ENCODE data around the gene TNFAIP8. TPM values are rescaled to one million over a fixed set of nuclear protein-coding genes. Genes with fewer than 3 reads are reported as not detected.

The TNFAIP8 gene
- total and polyA plus RNA-seq, 9 of the 15 experiments (the other 6 are each of a cell fraction or from before 2014, with no cell fraction given) = 29.9 to 52.2 (median 44.8) TPM

DNA sequence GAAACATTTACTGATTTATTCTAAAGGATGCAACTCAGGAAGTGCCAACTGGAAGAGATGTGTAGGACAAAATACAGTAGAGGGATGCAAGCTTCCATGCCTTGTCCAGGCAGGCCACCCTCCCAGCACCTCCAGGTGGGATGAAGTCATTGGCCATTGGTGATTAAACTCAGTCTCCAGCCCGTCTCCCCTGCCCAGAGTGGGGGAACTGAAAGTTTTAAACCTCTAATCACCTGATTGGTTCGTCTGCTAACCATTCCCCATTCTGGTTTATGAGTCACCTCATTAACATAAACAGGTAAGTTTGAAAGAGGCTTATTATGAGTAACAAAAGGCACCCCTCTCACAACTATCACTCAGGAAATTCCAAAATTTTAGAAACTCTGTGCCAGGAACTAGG is 8.1 kb downstream of the TNFAIP8 start:
- no TSS peak for BruUV-seq (replicated peaks)
- no peaks in the 10 kb centered on the region; the same call in 1 of the 3 replicates for H3K36me3 ChIP-seq (ENCODE audit: control insufficient read depth, insufficient read depth, low read length)
- intact Hi-C loops (cut with micrococcal nuclease) = no loop called here
- TF ChIP-seq ZNF780A (CRISPR knock-in tag; IDR thresholded peaks at IDR 0.05) = no peak
- no peak for TF ChIP-seq EP300 (IDR thresholded peaks at IDR 0.05; ENCODE audit: low read length)
- TF ChIP-seq TCF3 (CRISPR knock-in tag; IDR thresholded peaks at IDR 0.05) = no peak
- no peak for TF ChIP-seq ZNF3 (CRISPR knock-in tag; IDR thresholded peaks at IDR 0.05)
- TF ChIP-seq, protein P1, sequence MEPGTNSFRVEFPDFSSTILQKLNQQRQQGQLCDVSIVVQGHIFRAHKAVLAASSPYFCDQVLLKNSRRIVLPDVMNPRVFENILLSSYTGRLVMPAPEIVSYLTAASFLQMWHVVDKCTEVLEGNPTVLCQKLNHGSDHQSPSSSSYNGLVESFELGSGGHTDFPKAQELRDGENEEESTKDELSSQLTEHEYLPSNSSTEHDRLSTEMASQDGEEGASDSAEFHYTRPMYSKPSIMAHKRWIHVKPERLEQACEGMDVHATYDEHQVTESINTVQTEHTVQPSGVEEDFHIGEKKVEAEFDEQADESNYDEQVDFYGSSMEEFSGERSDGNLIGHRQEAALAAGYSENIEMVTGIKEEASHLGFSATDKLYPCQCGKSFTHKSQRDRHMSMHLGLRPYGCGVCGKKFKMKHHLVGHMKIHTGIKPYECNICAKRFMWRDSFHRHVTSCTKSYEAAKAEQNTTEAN (CRISPR knock-in tag; IDR thresholded peaks at IDR 0.05) = no peak
- TF ChIP-seq, protein P2, sequence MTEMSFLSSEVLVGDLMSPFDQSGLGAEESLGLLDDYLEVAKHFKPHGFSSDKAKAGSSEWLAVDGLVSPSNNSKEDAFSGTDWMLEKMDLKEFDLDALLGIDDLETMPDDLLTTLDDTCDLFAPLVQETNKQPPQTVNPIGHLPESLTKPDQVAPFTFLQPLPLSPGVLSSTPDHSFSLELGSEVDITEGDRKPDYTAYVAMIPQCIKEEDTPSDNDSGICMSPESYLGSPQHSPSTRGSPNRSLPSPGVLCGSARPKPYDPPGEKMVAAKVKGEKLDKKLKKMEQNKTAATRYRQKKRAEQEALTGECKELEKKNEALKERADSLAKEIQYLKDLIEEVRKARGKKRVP (CRISPR knock-in tag; IDR thresholded peaks at IDR 0.05) = no peak
- no peak for TF ChIP-seq PCBP2 (IDR thresholded peaks at IDR 0.05; ENCODE audit: low read depth, low read length, poor library complexity, severe bottlenecking)
- no peak for TF ChIP-seq HMG20A (CRISPR knock-in tag; conservative IDR thresholded peaks at IDR 0.05)
- TF ChIP-seq, protein P3, sequence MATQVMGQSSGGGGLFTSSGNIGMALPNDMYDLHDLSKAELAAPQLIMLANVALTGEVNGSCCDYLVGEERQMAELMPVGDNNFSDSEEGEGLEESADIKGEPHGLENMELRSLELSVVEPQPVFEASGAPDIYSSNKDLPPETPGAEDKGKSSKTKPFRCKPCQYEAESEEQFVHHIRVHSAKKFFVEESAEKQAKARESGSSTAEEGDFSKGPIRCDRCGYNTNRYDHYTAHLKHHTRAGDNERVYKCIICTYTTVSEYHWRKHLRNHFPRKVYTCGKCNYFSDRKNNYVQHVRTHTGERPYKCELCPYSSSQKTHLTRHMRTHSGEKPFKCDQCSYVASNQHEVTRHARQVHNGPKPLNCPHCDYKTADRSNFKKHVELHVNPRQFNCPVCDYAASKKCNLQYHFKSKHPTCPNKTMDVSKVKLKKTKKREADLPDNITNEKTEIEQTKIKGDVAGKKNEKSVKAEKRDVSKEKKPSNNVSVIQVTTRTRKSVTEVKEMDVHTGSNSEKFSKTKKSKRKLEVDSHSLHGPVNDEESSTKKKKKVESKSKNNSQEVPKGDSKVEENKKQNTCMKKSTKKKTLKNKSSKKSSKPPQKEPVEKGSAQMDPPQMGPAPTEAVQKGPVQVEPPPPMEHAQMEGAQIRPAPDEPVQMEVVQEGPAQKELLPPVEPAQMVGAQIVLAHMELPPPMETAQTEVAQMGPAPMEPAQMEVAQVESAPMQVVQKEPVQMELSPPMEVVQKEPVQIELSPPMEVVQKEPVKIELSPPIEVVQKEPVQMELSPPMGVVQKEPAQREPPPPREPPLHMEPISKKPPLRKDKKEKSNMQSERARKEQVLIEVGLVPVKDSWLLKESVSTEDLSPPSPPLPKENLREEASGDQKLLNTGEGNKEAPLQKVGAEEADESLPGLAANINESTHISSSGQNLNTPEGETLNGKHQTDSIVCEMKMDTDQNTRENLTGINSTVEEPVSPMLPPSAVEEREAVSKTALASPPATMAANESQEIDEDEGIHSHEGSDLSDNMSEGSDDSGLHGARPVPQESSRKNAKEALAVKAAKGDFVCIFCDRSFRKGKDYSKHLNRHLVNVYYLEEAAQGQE (IDR thresholded peaks at IDR 0.05; ENCODE audit: borderline replicate concordance) = no peak
- TF ChIP-seq, protein P3 (CRISPR knock-in tag; IDR thresholded peaks at IDR 0.05; ENCODE audit: low read depth) = no peak
- TF ChIP-seq, protein P4, sequence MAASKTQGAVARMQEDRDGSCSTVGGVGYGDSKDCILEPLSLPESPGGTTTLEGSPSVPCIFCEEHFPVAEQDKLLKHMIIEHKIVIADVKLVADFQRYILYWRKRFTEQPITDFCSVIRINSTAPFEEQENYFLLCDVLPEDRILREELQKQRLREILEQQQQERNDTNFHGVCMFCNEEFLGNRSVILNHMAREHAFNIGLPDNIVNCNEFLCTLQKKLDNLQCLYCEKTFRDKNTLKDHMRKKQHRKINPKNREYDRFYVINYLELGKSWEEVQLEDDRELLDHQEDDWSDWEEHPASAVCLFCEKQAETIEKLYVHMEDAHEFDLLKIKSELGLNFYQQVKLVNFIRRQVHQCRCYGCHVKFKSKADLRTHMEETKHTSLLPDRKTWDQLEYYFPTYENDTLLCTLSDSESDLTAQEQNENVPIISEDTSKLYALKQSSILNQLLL (CRISPR knock-in tag; IDR thresholded peaks at IDR 0.05; ENCODE audit: borderline replicate concordance) = no peak
- no peak for TF ChIP-seq ZNF408 (CRISPR knock-in tag; IDR thresholded peaks at IDR 0.05; ENCODE audit: low read depth)
- H2AFZ ChIP-seq (ENCODE audit: low read depth, low read length) = no peak overlapping the region
- ATAC-seq = no peak
- ChIA-PET CTCF (ENCODE audit: low intra/inter-chr PET ratio) (no interaction called here), POLR2A (no interaction called here)
- peaks cover 3% of the 10 kb centered on the region for H3K9me1 ChIP-seq (ENCODE audit: control insufficient read depth, insufficient read depth, low read length)
- no peak overlapping the region for H3K4me3 ChIP-seq
- FAIRE-seq = no peak
- in situ Hi-C loops (cut with MboI) = no loop called here
- no peaks in the 10 kb centered on the region for H3K9me3 ChIP-seq (replicated peaks; ENCODE audit: control insufficient read depth, insufficient read depth, low read depth, low read length)
- no peak for DNase-seq (ENCODE audit: extremely low read depth in 1 of 4, low spot score in 3 of 4)
- H3K4me2 ChIP-seq (ENCODE audit: insufficient read depth, low read length) = no peak overlapping the region
- no peak overlapping the region for H3K9ac ChIP-seq (ENCODE audit: insufficient read depth in 1 of 2, low read depth in 2 of 2, low read length in 2 of 2)
- 60% methylated on average over 2 of the region's 2 CpGs for WGBS (ENCODE audit: insufficient coverage, low coverage, missing lambda C conversion rate)
- H4K20me1 ChIP-seq (replicated peaks; ENCODE audit: control insufficient read depth, insufficient read depth, low read length) = no peaks in the 10 kb centered on the region
- H3K79me2 ChIP-seq (ENCODE audit: control insufficient read depth, insufficient read depth, low read length) = peaks cover 52% of the 10 kb centered on the region
- H3K27me3 ChIP-seq (ENCODE audit: control insufficient read depth in 2 of 2, insufficient read depth in 2 of 2, low read length in 2 of 2) = no peaks in the 10 kb centered on the region
- no peak overlapping the region for H3K27ac ChIP-seq (ENCODE audit: extremely low read depth, low read depth, low read length)
- peaks cover 0 to 45% of the 10 kb centered on the region in 2 experiments; a peak in 4 of 5 replicates for H3K4me1 ChIP-seq (replicated peaks in 1 of 2; ENCODE audit: control insufficient read depth in 2 of 2, insufficient read depth in 2 of 2, low read length in 2 of 2)
